Left lung (tissue), 10 donors: ENCODE results near the gene KIF20B. TPM values are rescaled to one million over a fixed set of nuclear protein-coding genes. Genes with fewer than 3 reads are reported as not detected.

Source experiments
- ATAC-seq: fragments of 200-7000 bp; cut with Tn5 transposase; one replicate; pipeline ENCODE4 v1.9.1; 2020; ENCODE audit warnings: moderate library complexity
- DNase-seq, 4 donors: peaks; one replicate each; pipeline ENCODE4 v3.0.0-alpha.2; 2013 to 2020
- H3K27ac ChIP-seq, 2 donors: fragments of 200-600 bp; sonication (generic) in 1 of 2; one replicate each; pipeline versions ENCODE4 v1.5.0 to v1.8.0; 2020 to 2021
- H3K27me3 ChIP-seq, 2 donors: fragments of 200-600 bp; sonication (generic) in 1 of 2; one replicate each; pipeline versions ENCODE4 v1.5.0 to v1.8.0; 2020 to 2021
- H3K36me3 ChIP-seq, 2 donors: fragments of 200-600 bp; sonication (generic) in 1 of 2; one replicate each; pipeline versions ENCODE4 v1.5.0 to v1.8.0; 2020 to 2021
- H3K4me1 ChIP-seq, 2 donors: fragments of 200-600 bp; one replicate each; pipeline ENCODE4 v1.8.0; 2021
- H3K4me3 ChIP-seq, 2 donors: fragments of 200-600 bp; sonication (generic) in 1 of 2; one replicate each; pipeline versions ENCODE4 v1.5.0 to v1.8.0; 2020 to 2021; ENCODE audit warnings: mild to moderate bottlenecking in 1 of 2
- H3K9me3 ChIP-seq, 2 donors: fragments of 200-600 bp; sonication (generic) in 1 of 2; one replicate each; pipeline versions ENCODE4 v1.5.0 to v1.8.0; 2020 to 2021
- CTCF ChIP-seq, 2 donors: fragments of 200-600 bp; sonication (generic) in 1 of 2; IDR thresholded peaks; one replicate each; pipeline versions ENCODE4 v1.5.0 to v1.8.0; 2021; ENCODE audit warnings: antibody characterized with exemption in 2 of 2
- intact Hi-C, 2 donors: fragments of 100-400 bp; cut with DNase I; formaldehyde crosslinking; loops; one replicate each; pipeline versions ENCODE4 v1.11.2 to v1.14.2; 2022
- polyA plus RNA-seq, 6 donors: library from polyadenylated mRNA; unstranded; fragments of 120-200 nt; gene quantifications; one replicate each; pipeline ENCODE4 v1.2.1, GENCODE V29; 2013; ENCODE audit not compliant: insufficient read length in 6 of 6
- total RNA-seq, 2 donors: library from RNA; stranded (reverse); fragmentation: NEBNext Ultra II Directional; extraction: Animal tissue kit (Norgen Biotek cat#: 25700); gene quantifications; one replicate each; pipeline ENCODE4 v1.2.1, GENCODE V29; 2021
- donor health status: DM: no; HTN: yes; CAD: no.
- donor health status: DM: no; HTN: no; CAD: no.

KIF20B gene
- total and polyA plus RNA-seq, 8 donors, result 10.0 to 26.9 (median 17.2) TPM

GRCh38 chr10:89653410-89653869, 48.0 kb upstream of the KIF20B start:
- intact Hi-C loops, result no loop called here
- no peak for TF ChIP-seq CTCF (IDR thresholded peaks at IDR 0.05)

GRCh38 chr10:89655722-89656121, 45.7 kb upstream of the KIF20B start:
- no peaks in the 10 kb centered on the region for H3K4me1 ChIP-seq
- DNase-seq, result no peak
- no peak for TF ChIP-seq CTCF (IDR thresholded peaks at IDR 0.05)
- no peak overlapping the region for H3K4me3 ChIP-seq
- H3K9me3 ChIP-seq, result no peaks in the 10 kb centered on the region
- H3K36me3 ChIP-seq, result no peaks in the 10 kb centered on the region
- H3K27ac ChIP-seq, result no peak overlapping the region
- H3K27me3 ChIP-seq, result no peaks in the 10 kb centered on the region
- intact Hi-C loops, result no loop called here
- ATAC-seq, result no peak

More at GRCh38 chr10:89653410-89653869, 48.0 kb upstream of the KIF20B start:
- Histone ChIP-seq H3K27me3 (no peaks in the 10 kb centered on the region), H3K9me3 (no peaks in the 10 kb centered on the region), H3K4me3 (no peak overlapping the region), H3K27ac (no peak overlapping the region), H3K4me1 (no peaks in the 10 kb centered on the region), H3K36me3 (no peaks in the 10 kb centered on the region)
- no peak for ATAC-seq
- DNase-seq, result no peak

- no peak for DNase-seq
- Histone ChIP-seq H3K27me3 (no peaks in the 10 kb centered on the region), H3K4me1 (no peaks in the 10 kb centered on the region), H3K36me3 (no peaks in the 10 kb centered on the region), H3K27ac (no peak overlapping the region), H3K9me3 (no peaks in the 10 kb centered on the region), H3K4me3 (no peak overlapping the region)
- ATAC-seq, result no peak
- TF ChIP-seq CTCF (IDR thresholded peaks at IDR 0.05), result no peak
- intact Hi-C loops, result no loop called here
These were observed 44.1 kb upstream of the KIF20B start for GRCh38 chr10:89657302-89657701.

- H3K4me3 ChIP-seq, result no peak overlapping the region
- DNase-seq (no peak), ATAC-seq (no peak)
- no peaks in the 10 kb centered on the region for H3K27me3 ChIP-seq
- H3K9me3 ChIP-seq, result no peaks in the 10 kb centered on the region
- no peaks in the 10 kb centered on the region for H3K36me3 ChIP-seq
- no peak overlapping the region for H3K27ac ChIP-seq
- H3K4me1 ChIP-seq, result no peaks in the 10 kb centered on the region
- no peak for TF ChIP-seq CTCF (IDR thresholded peaks at IDR 0.05)
- intact Hi-C loops, result no loop called here
These were observed 42.0 kb upstream of the KIF20B start for GRCh38 chr10:89659143-89660131.

- ATAC-seq (no peak), DNase-seq (no peak)
- intact Hi-C loops, result no loop called here
- no peak overlapping the region for H3K27ac ChIP-seq
- H3K4me1 ChIP-seq, result no peaks in the 10 kb centered on the region
- no peaks in the 10 kb centered on the region for H3K27me3 ChIP-seq
- TF ChIP-seq CTCF (IDR thresholded peaks at IDR 0.05), result no peak
- H3K4me3 ChIP-seq, result no peak overlapping the region
- no peaks in the 10 kb centered on the region for H3K9me3 ChIP-seq
- no peaks in the 10 kb centered on the region for H3K36me3 ChIP-seq
These were observed 38.8 kb upstream of the KIF20B start for GRCh38 chr10:89662596-89662995.
